Upper lobe of left lung (tissue), 4 donors: ENCODE measurements around the gene PHF5A.

Experiments used
- EP300 ChIP-seq, 4 donors: sonication (generic); formaldehyde crosslinking; IDR thresholded peaks; one replicate each; pipeline ENCODE4 v1.5.1; 2017; ENCODE audit warnings: antibody characterized with exemption in 4 of 4, control low read depth in 2 of 4
- POLR2A ChIP-seq, 4 donors: fragments of 450-650 bp; IDR thresholded peaks; one replicate each; pipeline ENCODE4 v1.5.1; 2016 to 2017; ENCODE audit warnings: antibody characterized with exemption in 4 of 4, mild to moderate bottlenecking in 2 of 4
- POLR2AphosphoS5 ChIP-seq, 2 donors: sonication (generic); formaldehyde crosslinking; IDR thresholded peaks; one replicate each; pipeline ENCODE4 v1.5.1; 2017; ENCODE audit warnings: antibody characterized with exemption in 2 of 2
- TF ChIP-seq, protein P1 (sequence below), 6 experiments: fragments of 450-650 bp in 4 of 6; fragments of 200-600 bp in 2 of 6; sonication (generic) in 2 of 6; IDR thresholded peaks; one replicate each; pipeline ENCODE4 v1.5.1; 2016 to 2019; ENCODE audit warnings: antibody characterized with exemption in 6 of 6

GRCh38 chr22:41469218-41469851 lies 843 bp upstream of the PHF5A start:
- TF ChIP-seq, protein P1, sequence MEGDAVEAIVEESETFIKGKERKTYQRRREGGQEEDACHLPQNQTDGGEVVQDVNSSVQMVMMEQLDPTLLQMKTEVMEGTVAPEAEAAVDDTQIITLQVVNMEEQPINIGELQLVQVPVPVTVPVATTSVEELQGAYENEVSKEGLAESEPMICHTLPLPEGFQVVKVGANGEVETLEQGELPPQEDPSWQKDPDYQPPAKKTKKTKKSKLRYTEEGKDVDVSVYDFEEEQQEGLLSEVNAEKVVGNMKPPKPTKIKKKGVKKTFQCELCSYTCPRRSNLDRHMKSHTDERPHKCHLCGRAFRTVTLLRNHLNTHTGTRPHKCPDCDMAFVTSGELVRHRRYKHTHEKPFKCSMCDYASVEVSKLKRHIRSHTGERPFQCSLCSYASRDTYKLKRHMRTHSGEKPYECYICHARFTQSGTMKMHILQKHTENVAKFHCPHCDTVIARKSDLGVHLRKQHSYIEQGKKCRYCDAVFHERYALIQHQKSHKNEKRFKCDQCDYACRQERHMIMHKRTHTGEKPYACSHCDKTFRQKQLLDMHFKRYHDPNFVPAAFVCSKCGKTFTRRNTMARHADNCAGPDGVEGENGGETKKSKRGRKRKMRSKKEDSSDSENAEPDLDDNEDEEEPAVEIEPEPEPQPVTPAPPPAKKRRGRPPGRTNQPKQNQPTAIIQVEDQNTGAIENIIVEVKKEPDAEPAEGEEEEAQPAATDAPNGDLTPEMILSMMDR (IDR thresholded peaks at IDR 0.05): peak in 2 of 6 experiments; percentile 9 to 32
- TF ChIP-seq POLR2AphosphoS5 (IDR thresholded peaks at IDR 0.05) (no peak), POLR2A (IDR thresholded peaks at IDR 0.05) (no peak), EP300 (IDR thresholded peaks at IDR 0.05) (no peak)
